ENCODE results near the gene EXOC6B.
A peak's percentile ranks its signal among the peaks of the same experiment; 100 is the strongest.

Gene EXOC6B

DNA sequence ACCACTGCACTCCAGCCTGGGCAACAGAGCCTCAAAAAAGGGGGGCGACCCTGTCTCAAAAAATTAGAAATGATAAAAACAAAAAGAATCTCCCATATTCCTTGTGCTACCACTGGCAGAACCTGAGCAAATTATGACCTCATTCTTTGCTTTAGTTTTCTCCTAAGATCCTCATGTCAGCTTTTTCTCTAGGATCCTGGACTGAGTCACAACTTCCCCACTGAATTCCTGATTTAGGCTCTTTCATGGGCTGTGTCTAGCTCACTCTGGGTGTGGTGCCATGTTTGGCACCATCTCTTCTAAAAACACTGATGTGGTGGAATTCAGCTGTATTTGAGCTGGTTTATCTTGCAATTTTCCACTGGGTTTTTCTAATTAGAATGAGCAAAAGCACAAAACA, 37.1 kb downstream of the EXOC6B start:
- no peak for DNase-seq

DNA sequence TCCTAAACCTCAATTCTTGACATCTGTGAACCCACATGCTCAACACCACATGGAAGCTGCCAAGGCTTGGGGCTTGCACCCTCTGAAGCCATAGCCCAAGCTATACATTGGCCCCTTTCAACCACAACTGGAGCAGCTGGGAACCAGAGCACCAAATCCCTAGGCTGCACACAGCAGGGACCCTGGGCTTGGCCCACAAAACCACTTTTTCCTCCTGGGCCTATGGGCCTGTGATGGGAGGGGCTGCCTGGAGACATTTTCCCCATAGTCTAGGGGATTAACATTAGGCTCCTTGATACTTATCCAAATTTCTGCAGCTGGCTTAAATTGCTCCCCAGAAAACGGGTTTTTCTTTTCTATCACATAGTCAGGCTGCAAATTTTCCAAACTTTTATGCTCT, 40.3 kb downstream of the EXOC6B start:
- DNase-seq = no peak

DNA sequence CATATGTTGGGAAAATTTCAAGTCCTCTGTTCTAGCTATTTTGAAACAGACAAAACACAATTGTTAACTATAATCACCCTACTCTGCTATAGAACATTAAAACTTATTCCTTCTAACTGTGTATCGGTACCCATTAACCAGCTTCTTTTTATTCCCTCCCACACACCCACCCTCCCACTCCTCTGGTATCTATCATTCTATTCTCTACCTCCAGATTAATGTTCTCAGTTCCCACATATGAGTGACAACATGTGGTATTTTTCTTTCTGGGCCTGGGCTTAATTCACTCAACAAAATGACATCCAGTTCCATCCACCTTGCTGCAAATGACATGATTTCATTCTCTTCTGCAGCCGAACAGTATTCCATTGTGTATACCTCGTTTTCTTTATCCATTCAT, 43.3 kb downstream of the EXOC6B start:
- no peak for DNase-seq

DNA sequence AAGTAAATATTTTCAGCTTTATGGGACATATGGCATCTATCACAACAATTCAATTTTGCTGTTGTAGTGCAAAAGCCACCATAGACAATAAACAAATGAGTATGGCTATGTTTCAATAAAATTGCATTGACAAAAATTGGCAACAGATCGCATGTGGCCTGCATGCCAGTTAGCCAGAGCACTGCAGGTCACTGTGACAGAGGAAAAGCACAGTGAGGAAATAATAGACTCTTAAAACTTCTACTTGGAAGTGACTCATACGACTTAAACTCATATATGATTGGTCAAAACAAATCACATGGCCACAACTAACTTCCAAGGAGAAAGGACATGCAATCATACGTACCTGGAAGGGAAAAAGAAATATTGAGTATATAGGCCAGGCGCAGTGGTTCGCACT, 44.4 kb downstream of the EXOC6B start:
- DNase-seq = no peak

DNA sequence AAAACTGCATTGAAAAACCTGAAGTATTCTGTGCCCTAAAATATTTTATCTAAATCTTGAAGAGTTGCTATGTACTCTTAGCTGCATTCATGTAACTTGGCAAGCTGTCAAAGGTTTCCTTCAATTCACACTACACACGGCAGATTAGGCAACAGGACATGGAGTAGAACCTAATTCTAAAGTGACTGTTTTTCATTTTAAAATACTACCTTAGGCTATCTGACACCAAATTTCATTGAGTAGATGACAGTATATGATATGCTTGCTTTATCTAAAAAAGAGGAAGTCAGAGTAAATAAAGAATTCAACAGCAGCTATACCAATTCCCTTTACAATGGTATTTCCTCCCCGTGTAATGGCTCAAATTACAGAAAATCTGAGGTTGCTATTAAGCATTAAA, 45.4 kb downstream of the EXOC6B start:
- no peak for DNase-seq

DNA sequence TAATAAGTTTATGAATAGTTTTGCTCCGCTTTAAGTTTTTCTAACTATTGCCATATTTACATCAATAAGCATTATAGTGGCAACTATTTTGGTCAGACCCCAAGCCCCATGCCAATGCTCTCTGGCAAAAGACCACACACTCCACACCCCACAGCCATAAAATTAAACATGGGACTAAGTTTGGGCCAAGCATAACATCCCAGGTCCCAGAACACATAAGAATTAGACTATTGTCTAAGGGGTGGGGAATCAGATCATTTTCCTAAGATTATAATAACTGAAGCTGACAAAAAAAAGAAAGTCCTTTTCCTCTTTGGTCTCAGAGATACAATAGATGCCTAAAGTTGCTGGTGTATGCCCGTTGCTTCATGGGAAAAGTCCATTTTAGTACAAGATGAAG, 46.3 kb downstream of the EXOC6B start:
- no peak for DNase-seq

DNA sequence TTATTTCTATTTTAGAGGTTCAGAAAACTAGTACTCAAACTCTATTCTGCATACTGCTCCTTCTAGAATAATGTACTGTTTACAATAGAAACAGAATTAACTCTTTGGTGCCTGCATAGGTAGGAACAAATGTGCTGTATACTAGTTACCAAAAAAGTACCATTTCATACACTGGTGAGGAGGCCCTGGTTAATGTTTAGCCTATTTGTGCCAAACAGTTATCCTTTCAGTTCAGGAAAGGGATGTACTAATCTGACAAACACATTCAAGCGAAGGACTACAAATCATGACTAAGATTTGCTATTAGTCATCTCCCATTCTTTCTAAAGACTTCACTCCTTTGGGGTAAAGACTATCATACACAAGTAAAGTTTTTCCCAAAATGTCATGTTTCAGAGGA, 47.4 kb downstream of the EXOC6B start:
- DNase-seq = no peak

DNA sequence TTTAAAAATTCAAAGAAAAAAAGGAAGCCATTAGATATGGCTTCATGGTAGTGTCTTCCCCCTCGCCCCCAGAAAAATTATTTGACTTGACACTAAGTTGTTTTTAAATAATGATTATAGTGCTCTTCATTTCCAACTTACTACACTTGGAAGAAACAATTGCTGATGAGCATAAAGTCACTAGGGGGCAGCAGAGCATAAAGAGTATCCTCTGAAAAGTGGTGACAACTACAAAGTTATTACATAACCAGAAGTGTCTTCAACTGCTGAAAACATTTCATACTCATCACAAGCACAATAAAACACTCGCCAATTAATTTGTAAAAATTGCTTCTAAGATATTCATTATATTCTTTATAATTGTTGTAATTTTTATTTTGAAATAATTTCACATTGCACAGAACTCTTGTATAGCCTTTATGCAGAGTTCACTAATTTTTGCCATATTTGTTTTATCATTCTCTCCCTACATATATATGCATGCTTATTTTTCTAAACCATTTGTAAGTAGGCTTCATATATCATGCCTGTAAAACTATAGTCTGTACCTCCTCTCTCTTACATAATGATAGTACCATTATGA, 54.9 kb downstream of the EXOC6B start:
- DNase-seq = peak; percentile 56

DNA sequence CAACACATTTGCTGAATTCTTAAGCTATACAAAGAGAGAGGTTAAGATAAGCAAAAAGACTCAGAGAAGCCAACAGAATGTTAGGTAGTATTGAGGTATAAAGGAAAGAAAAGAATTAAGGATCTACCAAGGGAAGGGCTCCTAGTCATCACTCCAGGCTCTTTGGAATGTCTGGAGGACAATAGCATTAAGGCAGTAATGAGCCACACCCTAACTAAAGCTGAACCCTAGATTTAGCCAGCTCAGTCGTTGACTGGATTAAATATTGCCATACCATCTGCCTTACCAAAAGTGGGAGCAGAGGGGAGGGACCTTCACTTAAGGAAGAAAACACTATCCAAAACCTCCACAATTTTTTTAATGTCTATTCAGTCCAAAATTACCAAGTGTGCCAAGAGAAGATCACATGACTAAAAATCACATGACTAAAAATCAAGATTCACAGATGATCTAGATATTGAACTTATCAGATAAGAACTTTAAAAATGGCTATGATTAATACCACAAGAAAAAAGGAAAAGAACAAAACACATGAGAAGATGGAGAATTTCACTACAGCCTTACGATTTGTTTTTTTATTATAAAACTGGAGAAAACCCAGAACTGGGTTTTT, 59.7 kb downstream of the EXOC6B start:
- DNase-seq = no peak

DNA sequence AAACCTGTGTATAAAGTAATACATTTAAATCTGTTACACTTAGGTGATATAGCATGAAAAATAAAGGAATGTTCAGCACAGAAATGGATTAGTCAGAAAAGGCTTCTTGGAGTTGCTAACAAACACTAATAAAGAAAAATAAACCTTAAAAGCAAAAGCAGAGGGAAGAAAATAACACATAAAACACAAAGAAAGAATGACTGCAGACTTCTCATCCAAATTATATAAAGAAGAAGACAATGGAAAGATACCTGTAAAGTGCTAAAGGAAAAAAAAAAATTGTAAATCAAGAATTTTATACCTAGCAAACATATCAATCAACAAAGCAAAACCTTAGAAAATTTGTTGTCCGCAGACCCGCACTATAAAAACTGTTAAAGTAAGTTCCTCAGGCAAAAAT, 63.6 kb downstream of the EXOC6B start:
- DNase-seq = no peak

DNA sequence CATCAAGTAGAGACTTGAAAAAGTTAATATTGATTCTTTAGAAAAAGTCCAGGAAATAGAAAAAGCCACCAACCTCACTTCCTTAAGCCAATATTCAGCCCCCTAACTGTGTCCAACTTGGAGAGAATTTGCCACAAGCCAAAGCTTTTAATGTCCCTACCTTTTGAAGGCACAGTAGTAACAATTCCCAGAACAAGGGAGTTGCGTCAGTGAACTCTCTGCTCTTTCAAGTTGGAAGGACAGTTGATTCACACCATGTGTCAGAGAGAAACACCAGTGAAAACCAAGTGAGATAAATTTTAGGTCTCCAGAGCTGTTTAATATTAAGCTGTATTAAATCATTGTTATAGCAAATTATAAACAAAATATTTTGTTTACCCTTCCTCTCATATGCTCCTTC, 66.1 kb downstream of the EXOC6B start:
- no peak for DNase-seq

DNA sequence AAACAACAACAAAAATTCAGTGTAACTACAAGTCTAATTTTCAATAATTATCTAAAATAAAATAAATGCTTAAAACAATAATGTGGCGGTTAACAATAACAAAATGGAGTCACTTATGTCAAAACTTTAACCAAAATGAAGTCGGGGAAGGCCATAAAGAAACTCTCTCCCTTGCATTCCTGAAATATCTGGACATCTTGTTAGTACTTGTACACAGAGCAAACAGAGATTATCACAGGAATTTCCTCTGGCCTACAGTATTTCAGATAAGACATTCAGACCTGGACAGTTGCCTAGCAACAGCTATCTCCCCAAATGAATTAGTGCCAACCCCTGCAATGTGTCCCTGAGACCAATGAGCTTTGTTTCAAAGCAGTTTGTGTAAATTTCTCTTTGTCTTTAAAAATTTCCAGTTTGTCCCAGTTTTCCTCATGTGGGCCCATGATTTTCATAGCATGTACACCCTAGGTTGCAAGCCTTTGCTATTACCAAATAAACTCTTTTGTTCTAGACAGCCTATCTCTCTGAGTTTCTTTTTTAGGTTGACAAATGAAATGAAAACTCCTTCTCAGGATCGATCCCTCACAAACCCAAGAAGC, 68.6 kb downstream of the EXOC6B start:
- no peak for DNase-seq

DNA sequence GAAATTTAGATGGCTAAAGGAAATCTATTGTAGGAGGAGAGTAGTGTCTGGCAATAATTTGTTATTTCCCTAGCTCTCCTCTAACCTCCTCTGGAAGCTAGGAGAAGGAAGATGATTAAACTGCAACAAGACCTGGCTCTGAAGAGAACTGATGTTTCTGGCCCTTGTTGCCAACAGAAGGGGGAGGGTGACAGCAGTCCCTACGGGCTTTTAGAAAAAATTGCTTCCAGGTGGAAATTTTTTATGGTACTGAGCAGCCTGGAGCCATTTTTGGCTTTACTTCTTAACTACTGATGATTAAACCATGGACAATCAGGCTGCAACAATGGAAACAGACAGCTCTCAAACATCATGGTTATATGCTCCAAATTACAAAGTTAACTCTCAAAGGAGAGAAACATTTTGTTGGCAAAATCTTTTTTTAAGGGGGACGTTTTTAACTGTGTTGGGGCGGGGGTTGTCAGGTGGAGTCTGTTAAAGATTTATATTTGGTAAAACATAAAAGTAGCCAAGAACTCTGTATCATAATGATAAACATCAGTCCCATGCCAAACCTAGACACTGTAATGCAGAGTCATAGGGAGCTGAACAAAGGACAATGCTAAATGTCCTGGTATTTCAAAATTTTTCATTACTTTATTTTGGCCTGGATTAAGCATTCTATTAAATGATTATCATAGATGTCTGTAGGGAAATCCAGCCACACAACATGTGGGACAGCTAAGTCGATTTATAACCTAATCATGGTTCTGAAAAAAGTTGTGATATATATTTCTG, 70.0 kb downstream of the EXOC6B start:
- DNase-seq = peak; percentile 55

DNA sequence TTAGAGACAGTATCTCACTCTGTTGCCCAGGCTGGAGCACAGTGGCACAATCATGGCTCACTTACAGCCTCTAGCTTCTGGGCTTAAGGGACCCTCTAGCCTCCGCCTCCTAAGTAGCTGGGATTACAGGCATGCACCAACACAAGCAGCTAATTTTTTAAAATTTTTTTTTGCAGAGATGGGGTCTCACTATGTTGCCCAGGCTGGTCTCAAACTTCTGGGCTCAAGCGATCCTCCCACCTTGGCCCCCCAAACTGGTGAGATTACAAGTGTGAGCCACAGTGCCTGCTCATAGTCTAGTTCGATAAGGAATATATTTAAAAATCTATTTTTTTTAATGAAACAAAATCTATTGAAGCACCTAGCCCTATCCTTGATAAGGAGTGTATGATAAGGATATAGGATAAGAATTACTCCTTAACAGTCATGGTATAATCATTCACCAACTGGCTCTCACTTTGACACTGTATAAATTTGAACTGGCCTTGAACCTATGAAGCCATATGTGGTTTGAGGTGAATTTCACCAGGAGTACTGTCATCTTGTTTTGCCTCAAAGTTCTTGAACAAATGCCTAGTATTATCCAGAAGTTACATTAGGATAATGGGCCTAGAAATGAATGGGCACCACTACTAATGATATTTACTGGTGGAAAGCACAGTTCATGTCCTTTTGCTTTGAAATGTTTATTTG, 71.1 kb downstream of the EXOC6B start:
- no peak for DNase-seq

DNA sequence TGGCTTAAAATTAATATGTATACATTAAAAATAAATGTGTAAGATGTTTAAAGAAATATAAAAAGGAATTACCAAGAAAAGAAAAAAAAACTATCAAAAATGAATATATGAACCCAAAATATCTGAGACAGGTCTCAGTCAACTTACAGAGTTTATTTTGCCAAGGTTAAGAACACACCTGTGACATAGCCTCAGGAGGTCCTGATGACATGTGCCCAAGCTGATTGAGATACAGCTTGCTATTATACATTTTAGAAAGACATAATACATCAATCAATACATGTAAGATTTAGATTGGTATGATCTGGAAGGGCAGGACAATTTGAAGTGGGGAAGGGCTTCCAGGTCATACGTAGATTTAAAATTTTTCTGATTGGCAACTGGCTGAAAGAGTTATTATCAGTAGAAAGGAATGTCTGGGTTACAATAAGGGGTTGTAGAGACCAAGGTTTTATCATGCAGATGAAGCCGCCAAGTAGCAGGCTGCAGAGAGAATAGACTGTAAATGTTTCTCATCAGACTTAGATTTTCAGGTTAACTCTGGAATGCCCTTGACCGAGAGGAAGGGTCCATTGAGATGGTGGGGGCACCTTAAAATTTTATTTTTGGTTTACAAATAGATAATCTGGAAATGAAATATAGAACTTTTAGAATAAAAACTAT, 74.7 kb downstream of the EXOC6B start:
- DNase-seq = no peak

DNA sequence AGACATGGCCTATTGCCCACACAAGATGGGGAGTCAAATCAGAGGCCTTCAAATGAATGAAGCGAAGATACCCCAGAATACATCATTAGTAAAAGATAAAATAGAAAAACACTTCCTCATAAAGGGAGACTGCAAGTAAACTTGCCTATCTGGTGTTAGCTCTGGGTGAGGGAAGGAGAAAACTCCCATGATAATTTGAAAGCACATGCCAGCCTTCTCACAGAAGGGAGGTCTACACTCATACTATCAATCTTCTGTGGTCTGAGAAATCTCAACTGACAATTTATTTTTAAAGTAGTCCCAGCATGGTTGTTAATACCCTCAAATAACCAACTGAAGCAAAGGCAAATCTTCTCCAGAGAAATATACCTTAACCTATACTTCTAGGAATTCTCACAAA, 75.4 kb downstream of the EXOC6B start:
- DNase-seq = no peak

DNA sequence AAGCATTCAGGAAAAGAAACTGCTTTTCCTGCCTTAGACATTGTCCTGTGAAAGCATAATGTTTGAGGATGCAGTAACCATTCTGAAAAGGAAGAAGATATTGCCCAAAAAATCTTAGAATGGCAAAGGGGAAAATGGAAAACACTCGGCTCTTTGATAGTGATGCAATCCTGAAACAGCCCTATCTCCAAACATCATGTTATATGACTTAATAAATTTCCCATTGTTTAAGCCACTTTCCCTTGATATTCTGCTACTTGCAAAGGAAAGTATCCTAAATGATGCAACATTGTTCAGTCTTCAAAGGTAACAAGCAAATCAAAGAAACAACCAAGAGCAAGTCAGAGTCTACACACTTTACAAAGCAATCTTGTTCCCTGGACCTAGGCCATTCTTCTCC, 78.5 kb downstream of the EXOC6B start:
- no peak for DNase-seq

DNA sequence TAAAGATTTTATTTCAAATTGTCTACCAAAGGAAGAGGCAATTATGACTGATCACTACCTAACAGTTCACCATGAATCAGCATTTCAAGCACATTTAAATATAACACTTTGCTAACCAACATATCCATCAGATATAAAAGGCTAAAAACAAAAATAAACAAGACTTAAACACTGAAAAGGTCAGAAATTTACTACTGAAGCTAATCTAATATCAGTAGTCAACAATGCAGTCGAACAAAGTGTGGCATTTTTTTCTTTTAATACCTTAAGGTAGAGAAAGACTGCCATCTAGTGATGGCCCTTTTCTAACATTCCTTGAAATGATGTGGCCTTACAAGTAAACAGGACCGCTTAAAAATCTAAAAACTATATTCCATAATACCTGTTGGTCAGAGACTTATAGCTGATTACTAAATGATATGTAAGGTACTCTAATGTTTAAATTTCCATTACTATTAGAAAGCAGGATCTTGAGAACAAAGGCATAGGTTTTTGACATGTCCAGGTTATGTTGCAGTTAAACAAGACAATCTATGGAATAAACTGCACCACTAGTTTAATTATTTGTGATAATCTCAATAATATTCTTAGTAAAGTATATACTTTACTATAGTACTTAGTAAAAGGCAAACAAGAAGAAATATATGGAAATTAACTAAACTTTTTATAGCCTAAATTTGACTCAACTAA, 80.0 kb downstream of the EXOC6B start:
- no peak for DNase-seq

DNA sequence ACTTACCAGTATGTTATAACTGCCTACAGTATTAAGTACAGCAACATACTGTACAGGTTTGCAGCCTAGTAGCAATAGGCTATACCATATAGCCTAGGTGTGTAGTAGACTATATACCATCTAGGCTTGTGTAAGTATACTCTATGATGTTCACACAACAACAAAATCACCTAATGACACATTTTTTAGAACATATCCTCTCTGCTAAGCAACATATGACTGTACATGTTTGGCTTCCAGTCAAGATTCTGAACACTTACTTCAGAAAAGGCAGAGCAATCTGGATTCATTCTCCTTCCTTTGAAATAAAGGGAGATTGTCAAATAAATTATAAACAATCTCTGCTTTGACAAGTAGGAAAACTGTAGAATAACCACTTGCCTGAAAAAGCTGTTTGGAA, 81.8 kb downstream of the EXOC6B start:
- no peak for DNase-seq

DNA sequence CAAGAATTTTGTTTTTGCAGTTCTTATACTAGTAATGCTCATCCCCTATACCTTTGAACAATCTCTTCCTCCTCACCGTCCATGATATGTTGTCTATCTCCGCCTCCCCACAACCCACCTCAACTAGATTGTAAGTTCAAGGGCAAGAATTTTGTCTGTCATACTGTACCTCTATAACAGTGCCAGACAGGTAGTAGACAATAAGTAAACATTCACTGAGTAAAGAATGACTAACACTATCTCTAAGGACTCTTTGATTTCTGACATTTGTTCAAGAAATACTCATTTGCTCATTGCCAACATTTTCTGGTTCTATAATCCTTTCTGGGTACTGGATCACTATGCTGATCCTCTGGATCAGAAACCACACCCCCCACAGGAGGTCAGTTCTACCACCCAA, 82.4 kb downstream of the EXOC6B start:
- no peak for DNase-seq

DNA sequence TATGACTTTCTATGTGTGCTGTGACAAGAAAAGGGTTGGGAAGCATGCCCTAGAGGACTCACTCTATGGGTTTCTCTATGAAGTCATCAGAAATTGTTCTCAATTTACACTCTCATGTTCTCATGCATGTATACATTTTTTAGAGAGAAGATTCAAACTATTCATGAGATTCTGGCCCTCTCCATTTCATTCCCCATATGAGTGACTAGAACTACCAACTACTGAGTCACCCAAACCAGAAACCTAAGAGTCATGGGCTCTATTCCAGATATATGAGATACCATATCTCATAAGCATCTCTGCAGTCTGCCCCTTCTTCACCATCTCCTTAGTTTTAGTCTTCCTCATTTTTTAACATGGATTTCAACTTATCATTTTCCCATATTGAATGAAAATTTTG, 87.7 kb downstream of the EXOC6B start:
- no peak for DNase-seq

DNA sequence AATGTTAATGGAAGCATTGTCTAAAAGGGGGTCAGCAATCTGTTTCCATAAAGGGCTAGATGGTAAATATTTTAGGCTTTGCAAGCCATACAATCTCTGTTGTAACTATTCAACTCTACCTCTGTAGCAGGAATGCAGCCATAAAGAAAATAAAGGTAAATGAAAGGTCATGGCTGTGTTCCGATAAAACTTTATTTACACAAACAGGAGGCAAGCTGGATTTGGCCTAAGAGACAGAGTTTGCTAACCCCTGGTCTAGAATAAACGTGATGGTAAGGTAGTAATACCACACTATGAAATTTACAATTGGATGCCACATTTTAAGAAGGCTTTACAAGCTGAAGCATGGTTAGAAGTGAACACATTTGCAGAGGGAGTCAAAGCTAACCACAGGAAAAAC, 91.4 kb downstream of the EXOC6B start:
- DNase-seq = no peak

Data from right forelimb (tissue), 1 donor.